ENCODE data around the gene ZNF71. TPM values are rescaled to one million over a fixed set of nuclear protein-coding genes. Genes with fewer than 3 reads are reported as not detected.
"Not testable (repeated sequence)": the region's sequence is repeated elsewhere in the genome, so short reads cannot be mapped to it uniquely, and the experiment has no call there.

ZNF71 gene
- total and polyA plus RNA-seq, 2 donors (not counting 3 experiments of a cell fraction or from before 2014, with no cell fraction given): 9.7 to 10.1 TPM

GRCh38 chr19:56671613-56671994 lies 76.5 kb downstream of the ZNF71 start, which contains the start of gene ZNF835:
Gene ZNF835 (minus strand): TSS chr19:56671757. CDS start chr19:56665198, 6,559 bp downstream.
- intact Hi-C loops (cut with micrococcal nuclease) (no loop called here), dilution Hi-C loops (cut with MboI; ENCODE audit: extremely low pct_ligation_motif_present, low sequenced_read_pairs) (no loop called here)
- H3K9me1 ChIP-seq (replicated peaks; ENCODE audit: control insufficient read depth, extremely low read depth, insufficient read depth, low read length): no peaks in the 10 kb centered on the region
- DNase-seq (ENCODE audit: low read depth, low spot score): no peak
- no peak within 1 kb of the TSS for H2AFZ ChIP-seq (ENCODE audit: low read depth, low read length)
- H4K20me1 ChIP-seq (replicated peaks; ENCODE audit: control insufficient read depth, extremely low read depth, insufficient read depth, low read length): no peaks in the 10 kb centered on the region
- no peaks in the 10 kb centered on the region for H3K36me3 ChIP-seq (ENCODE audit: control insufficient read depth in 2 of 2, extremely low read depth in 1 of 2, insufficient read depth in 2 of 2, low read length in 2 of 2)
- CTCF ChIA-PET: no interaction called here
- H3K27ac ChIP-seq (ENCODE audit: insufficient read depth, low read depth, low read length): no peak within 1 kb of the TSS
- H3K79me2 ChIP-seq (ENCODE audit: control insufficient read depth, insufficient read depth, low read length): no peaks in the 10 kb centered on the region
- POLR2A ChIA-PET: no interaction called here
- TF ChIP-seq MAX (IDR thresholded peaks at IDR 0.05; ENCODE audit: insufficient read depth, insufficient read length) (no peak), MYC (IDR thresholded peaks at IDR 0.05; ENCODE audit: low read depth, low read length) (no peak), JUN (IDR thresholded peaks at IDR 0.05; ENCODE audit: borderline replicate concordance, insufficient read depth, insufficient read length, low read depth) (no peak), FOS (IDR thresholded peaks at IDR 0.05; ENCODE audit: borderline replicate concordance, insufficient read depth, low read length) (no peak), GATA2 (IDR thresholded peaks at IDR 0.05; ENCODE audit: insufficient read depth, insufficient read length, low read depth, low read length) (no peak), POLR2AphosphoS5 (IDR thresholded peaks at IDR 0.05; ENCODE audit: insufficient read depth, low read depth, low read length) (no peak), CTCF (IDR thresholded peaks at IDR 0.05; ENCODE audit: extremely low read depth in 1 of 2, insufficient read depth in 1 of 2, low read depth in 1 of 2, low read length in 2 of 2) (no peak), EZH2 (IDR thresholded peaks at IDR 0.05; ENCODE audit: borderline replicate concordance, low read depth, low read length, severe bottlenecking) (no peak), POLR2A (IDR thresholded peaks at IDR 0.05; ENCODE audit: low read depth, low read length) (no peak)
- no peak within 1 kb of the TSS for H3K4me2 ChIP-seq (ENCODE audit: insufficient read depth, low read length)
- H3K4me3 ChIP-seq (replicated peaks in 1 of 3; ENCODE audit: insufficient read depth in 1 of 3, low read depth in 1 of 3, low read length in 3 of 3): no peak within 1 kb of the TSS
- no peak within 1 kb of the TSS for H3K9ac ChIP-seq (replicated peaks; ENCODE audit: extremely low read depth, insufficient read depth, low read length)
- BruUV-seq (replicated peaks): no TSS peak
- no peaks in the 10 kb centered on the region for H3K27me3 ChIP-seq (ENCODE audit: control insufficient read depth in 2 of 2, insufficient read depth in 2 of 2, low read length in 2 of 2)
- no peaks in the 10 kb centered on the region for H3K4me1 ChIP-seq (ENCODE audit: control insufficient read depth, extremely low read depth, insufficient read depth, low read length)
- peaks cover 2% of the 10 kb centered on the region for H3K9me3 ChIP-seq (replicated peaks; ENCODE audit: control insufficient read depth, insufficient read depth, low read length)
- FAIRE-seq: no peak

GRCh38 chr19:56672610-56673009 lies 77.5 kb downstream of the ZNF71 start:
- H4K20me1 ChIP-seq (replicated peaks; ENCODE audit: control insufficient read depth, extremely low read depth, insufficient read depth, low read length); H3K4me3 ChIP-seq (replicated peaks in 1 of 3; ENCODE audit: insufficient read depth in 1 of 3, low read depth in 1 of 3, low read length in 3 of 3); CTCF ChIA-PET; H3K79me2 ChIP-seq (ENCODE audit: control insufficient read depth, insufficient read depth, low read length); POLR2A ChIA-PET; H3K4me1 ChIP-seq (ENCODE audit: control insufficient read depth, extremely low read depth, insufficient read depth, low read length); H3K9me3 ChIP-seq (replicated peaks; ENCODE audit: control insufficient read depth, insufficient read depth, low read length); H3K4me2 ChIP-seq (ENCODE audit: insufficient read depth, low read length); H3K9me1 ChIP-seq (replicated peaks; ENCODE audit: control insufficient read depth, extremely low read depth, insufficient read depth, low read length); BruUV-seq (replicated peaks); H3K27me3 ChIP-seq (ENCODE audit: control insufficient read depth in 2 of 2, insufficient read depth in 2 of 2, low read length in 2 of 2); H3K36me3 ChIP-seq (ENCODE audit: control insufficient read depth in 2 of 2, extremely low read depth in 1 of 2, insufficient read depth in 2 of 2, low read length in 2 of 2); DNase-seq (ENCODE audit: low read depth, low spot score); FAIRE-seq; H3K9ac ChIP-seq (replicated peaks; ENCODE audit: extremely low read depth, insufficient read depth, low read length); H2AFZ ChIP-seq (ENCODE audit: low read depth, low read length); dilution Hi-C loops (cut with MboI; ENCODE audit: extremely low pct_ligation_motif_present, low sequenced_read_pairs); intact Hi-C loops (cut with micrococcal nuclease); H3K27ac ChIP-seq (ENCODE audit: insufficient read depth, low read depth, low read length): not testable (repeated sequence)
